HG03060 (cell line): ENCODE results near the gene MPPED1.

ENCODE experiments used
- ATAC-seq: cut with Tn5 transposase; IDR thresholded peaks from one replicate; pipeline ENCODE4 v1.9.1; 2021; ENCODE audit warnings: low read depth, moderate number of reproducible peaks; ENCODE audit not compliant: unreplicated experiment

The MPPED1 gene

DNA sequence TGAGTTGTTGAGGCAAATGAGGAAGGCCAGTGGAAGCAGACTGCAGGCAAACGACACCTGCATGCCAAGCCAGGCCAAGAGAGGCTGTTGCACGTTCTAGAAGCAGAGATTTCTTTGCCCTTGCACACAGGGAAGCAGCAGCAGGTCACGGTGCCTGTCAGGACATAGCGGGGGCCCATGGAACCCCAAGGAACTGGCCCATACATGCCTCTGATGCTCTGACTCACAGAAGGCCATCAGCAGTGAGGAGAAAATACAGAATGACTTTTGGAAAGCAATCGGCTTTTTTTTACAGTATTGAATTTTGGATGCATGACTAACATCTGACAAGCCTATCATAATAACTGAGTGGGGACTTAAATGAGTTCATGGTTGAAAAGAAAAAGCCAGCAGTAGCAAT lies 123.9 kb downstream of the MPPED1 start:
- ATAC-seq = no peak

GRCh38 chr22:43537019-43537585 lies 125.3 kb downstream of the MPPED1 start:
- no peak for ATAC-seq

DNA sequence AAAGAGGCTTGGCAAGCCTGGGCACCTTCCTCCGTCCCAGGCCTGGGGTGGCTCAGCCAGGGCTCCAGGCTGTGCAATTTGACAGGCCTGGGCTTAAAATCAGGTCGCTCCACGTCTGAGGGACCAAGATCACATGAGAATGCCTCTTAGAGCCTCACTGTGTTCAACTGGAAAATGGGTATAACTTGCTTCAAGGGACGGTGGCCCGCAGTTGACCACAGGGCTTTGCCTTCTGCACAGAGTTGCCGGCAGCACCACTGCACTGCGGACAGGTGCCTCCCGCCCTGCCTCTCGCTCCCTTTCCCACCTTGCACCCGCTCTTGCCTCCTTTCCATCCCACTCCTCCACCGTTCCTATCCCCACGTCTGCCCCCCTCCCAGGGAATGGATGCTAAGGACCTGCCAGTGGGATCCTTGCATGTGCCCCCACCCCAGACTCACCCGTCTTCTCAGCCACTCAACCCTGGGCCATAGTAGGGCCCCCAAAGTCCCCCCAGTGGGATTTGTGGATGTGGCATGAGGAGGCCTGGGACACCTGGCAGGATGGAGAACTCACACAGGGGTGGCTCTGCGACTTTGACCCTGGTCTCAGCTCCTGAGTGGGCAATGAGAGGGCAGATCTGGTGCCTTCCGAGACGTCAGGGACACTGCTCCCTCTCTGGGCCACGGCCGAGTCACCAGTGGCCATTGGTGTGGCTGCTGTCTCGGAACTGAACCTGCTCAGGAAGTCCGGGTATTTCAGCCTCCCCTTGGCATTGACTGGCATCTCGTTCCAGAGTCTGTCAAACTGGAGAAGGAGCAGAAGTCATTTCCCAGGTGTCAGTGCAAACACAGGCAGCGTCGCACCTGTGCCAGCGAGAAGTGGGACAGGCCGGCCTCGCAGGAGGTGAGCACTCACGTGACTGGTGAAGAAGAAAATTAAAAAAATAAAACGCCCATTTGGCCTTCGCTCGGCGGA lies 128.0 kb downstream of the MPPED1 start:
- ATAC-seq = no peak

GRCh38 chr22:43540529-43540923 lies 128.7 kb downstream of the MPPED1 start:
- no peak for ATAC-seq

DNA sequence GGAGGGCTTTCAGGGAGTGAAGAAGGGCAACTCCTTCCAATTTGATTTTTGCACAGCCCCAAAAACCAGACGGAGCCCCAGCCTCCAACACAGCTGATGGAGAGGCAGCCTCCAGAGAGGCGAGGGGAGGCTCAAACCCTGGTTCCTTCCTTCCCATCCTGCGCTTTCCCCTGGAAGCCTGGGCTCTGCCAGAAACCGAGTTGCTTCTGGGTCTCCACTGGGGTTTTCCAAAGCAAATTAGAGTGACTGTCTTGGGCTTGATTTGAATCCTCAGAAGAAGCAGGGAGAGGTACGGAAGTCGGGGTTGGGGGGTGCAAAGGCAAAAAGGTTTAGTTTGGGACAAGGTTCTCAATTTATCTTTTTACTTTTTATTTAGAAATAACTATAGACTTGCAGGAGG lies 129.2 kb downstream of the MPPED1 start:
- ATAC-seq = no peak

DNA sequence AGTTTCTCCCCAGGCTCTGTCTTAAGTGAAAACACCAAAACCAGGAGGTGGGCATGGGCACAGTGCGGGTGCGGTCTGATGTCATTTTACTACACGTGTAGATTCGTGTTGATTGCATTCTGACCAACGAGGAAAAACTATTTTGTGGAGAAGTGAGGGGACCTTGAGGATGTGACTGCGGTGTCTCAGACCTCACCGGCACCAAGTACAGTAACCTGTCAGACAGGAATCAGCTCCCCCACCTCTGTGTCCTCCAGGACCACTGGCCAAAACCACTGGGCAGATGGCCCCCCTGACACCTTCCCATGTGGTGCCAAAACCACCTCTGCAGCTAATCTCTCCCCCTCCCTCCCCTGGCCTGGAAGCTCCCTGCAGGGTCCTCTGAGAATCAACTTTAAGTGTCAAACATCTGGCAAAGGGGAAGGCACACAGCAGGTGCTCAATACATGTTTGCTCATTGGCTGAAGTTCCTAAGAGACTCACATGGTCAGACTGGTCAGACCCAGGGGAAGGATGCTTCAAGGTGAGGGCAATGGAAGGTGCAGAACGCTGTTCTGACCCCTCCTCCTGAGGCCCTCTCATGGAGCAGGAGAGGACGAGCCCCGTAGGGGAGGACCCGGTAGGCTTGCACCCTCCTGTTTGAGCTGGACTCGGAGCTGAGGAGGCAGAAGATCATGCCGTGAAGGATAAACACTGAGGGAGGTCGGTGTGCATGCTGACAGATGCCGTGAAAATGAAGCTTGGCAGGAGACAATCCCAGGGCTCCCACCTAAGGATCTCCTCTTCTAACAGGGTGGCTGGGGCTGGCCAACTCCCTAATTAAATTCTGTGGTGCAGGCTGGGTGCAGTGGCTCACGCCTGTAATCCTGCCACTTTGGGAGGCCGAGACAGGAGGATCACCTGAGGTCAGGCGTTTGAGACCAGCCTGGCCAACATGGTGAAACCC lies 129.9 kb downstream of the MPPED1 start:
- no peak for ATAC-seq

DNA sequence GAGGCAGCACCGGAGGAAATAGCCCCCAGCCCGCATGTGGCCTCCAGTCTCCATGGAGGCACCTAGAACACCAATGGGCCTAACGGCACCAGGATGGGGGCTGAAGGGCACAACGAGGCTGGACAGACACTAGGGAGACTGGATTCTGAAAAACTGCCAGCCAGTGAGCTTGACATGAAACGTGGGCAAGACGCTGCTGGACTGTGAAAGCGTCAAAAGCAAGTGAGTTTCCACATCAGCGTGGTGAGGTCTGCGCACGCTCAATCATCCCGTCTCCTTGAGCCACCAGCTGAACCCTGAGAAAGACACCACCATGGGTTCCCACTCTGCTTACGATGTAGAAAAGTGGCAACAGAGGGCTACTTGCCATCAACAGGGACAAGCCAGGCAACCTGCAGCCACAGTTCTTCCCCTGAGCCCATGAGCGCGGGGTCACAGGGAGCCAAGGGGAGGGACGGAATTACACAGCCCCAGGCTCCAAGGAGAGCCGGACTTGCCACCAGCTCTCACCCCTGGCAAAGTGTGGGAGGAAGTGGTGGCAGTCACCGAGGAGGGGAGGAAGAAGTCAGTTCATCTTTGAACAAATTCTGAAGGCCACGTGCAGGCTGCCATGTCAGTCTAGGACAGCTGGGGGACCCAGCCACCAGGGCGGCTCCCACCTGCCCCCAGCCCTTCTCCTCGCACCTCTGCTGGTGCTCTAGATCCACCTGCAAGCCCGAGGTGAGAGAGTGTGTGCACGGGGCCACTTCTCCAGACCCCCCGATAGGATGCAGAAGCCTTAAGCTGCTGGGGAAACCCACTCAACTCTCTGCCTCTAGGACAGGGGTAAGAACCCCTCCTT lies 131.1 kb downstream of the MPPED1 start:
- ATAC-seq = no peak

DNA sequence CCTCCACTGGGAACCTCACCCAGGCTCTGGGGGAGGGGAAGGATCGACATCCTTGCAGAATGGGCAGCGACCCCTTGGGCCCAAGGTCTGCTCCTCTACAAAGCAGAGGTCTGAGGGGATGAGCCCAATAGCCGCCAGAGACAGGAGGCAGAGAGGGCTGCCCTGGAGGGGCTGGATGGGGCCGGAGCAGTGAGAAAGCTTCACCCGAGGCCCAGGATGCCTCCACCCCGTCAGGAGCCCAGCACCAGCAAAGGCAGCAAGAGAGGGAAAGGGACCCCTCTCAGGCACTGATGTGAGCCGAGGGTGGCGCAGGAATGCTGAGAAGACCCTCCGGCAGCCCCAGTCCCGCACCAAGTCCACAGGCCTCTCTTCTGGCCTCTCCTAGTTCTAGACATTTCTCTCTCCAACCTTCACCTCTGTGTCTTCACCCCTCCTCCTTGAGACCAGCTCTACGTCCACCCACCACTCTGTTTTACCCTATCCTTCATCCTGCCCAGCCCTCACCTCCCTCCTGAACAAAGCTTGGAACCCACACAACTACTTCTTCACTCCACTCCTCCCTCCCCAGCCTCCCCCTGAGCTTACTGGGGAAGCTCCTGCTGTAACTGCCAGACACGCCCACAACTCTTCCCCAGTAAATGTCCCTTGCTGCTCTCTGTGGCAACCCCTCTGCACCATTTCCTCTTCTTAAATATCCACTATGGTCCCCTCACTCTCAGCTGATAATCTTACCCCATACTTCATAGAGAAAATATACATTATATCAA lies 131.9 kb downstream of the MPPED1 start:
- ATAC-seq = no peak

- no peak for ATAC-seq
Measured at GRCh38 chr22:43544289-43544673, 132.5 kb downstream of the MPPED1 start.

GRCh38 chr22:43546186-43546585 lies 134.4 kb downstream of the MPPED1 start:
- ATAC-seq = no peak

GRCh38 chr22:43550024-43550620 lies 138.3 kb downstream of the MPPED1 start:
- no peak for ATAC-seq

DNA sequence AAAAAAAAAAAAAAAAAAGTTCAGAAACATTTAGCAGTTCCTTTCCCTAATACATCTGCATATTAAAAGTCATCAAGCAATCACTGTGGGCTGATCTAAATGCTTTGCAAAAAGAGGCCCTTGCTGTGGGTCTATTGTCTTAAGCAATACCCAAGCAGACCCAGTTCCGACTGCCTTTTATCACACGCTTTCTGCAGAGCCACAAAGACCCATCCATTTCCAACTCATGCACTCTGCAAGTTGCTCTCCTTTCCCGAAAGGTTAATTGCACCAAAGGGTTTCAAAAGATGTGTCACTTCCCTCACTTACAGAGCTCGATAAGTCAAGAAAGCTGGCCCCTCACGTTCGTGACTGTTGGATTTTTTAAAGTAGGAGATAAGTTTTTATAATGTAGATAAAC lies 138.9 kb downstream of the MPPED1 start:
- ATAC-seq = no peak

DNA sequence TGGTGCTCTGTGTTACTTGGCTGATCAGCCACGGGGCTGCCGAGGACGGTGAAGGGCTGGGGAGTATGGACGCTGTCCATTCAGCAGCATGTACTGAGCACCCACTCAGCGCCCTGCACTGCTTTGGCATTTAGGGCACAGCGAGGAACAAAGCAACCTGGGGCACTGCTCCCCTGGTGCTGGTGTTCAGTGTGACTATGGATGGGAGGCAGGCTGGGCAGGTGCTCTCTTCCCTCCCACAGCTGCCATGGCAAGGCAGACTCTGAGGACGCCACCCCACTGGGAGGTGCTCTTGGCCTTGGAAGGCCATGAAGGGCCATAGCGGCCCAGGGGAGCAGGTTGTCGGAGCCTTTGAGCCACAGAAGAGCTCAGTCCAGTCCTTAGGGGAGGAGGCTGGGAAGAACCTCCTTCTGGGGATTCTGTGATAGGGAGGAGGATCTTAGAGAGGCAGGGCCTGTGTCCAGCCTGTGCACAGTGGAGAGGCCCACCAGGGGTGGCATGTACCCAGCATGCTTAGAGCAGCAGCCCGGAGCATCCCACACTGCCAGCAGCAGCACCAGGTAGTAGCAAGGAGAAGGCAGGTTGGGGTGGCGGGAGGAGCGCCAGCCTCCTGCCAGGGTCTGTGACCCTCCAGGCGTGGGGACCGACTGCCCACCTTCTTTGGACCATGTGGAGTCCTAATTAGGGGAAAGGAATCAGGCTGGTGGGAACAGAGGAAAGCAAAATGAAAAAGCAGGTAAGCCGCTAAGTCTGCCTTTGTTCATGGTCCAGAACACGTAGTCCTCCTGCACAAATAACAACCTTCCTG lies 141.8 kb downstream of the MPPED1 start:
- ATAC-seq = no peak

- ATAC-seq = no peak
Measured at GRCh38 chr22:43554259-43554636, 142.4 kb downstream of the MPPED1 start.

GRCh38 chr22:43554694-43555365 lies 143.0 kb downstream of the MPPED1 start:
- no peak for ATAC-seq

- ATAC-seq = no peak
Measured at GRCh38 chr22:43555561-43556515, 144.0 kb downstream of the MPPED1 start.
